Sigmoid colon (tissue), 7 donors: ENCODE measurements around the gene CRBN. TPM values are rescaled to one million over a fixed set of nuclear protein-coding genes. Genes with fewer than 3 reads are reported as not detected.

Experiments used
- DNase-seq: peaks from one replicate; pipeline ENCODE4 v3.0.0-alpha.2; 2019
- H3K27ac ChIP-seq, 4 donors: fragments of 200-600 bp; sonication (generic); one replicate each; pipeline ENCODE4 v1.5.1; 2016 to 2019; ENCODE audit warnings: mild to moderate bottlenecking in 1 of 4
- H3K27me3 ChIP-seq, 3 donors: fragments of 200-600 bp; sonication (generic); one replicate each; pipeline ENCODE4 v1.5.1; 2019; ENCODE audit warnings: mild to moderate bottlenecking in 1 of 3
- H3K36me3 ChIP-seq, 4 donors: fragments of 200-600 bp; sonication (generic); one replicate each; pipeline ENCODE4 v1.5.1; 2016 to 2019
- H3K4me1 ChIP-seq, 4 donors: fragments of 200-600 bp; sonication (generic); one replicate each; pipeline ENCODE4 v1.5.1; 2017 to 2019
- H3K4me3 ChIP-seq, 4 donors: fragments of 200-600 bp; sonication (generic); one replicate each; pipeline ENCODE4 v1.5.1; 2017 to 2019; ENCODE audit warnings: mild to moderate bottlenecking in 2 of 4, moderate library complexity in 1 of 4
- H3K9me3 ChIP-seq, 4 donors: fragments of 200-600 bp in 3 of 4; sonication (generic) in 3 of 4; one replicate each; pipeline versions ENCODE4 v1.5.1 to v1.6.1; 2013 to 2019
- EP300 ChIP-seq, 4 donors: sonication (generic); formaldehyde crosslinking; IDR thresholded peaks; one replicate each; pipeline ENCODE4 v1.6.1; 2017; ENCODE audit warnings: antibody characterized with exemption in 4 of 4
- POLR2A ChIP-seq, 2 donors: fragments of 450-650 bp; IDR thresholded peaks; one replicate each; pipeline ENCODE4 v1.6.1; 2016; ENCODE audit warnings: antibody characterized with exemption in 2 of 2, mild to moderate bottlenecking in 2 of 2, moderate library complexity in 2 of 2
- POLR2AphosphoS5 ChIP-seq, 4 donors: sonication (generic); formaldehyde crosslinking; IDR thresholded peaks; one replicate each; pipeline ENCODE4 v1.6.1; 2017; ENCODE audit warnings: antibody characterized with exemption in 4 of 4
- WGBS, 2 donors: extraction: QIAGEN DNeasy Blood & Tissue Kit; methylation state at CpG; one replicate each; pipeline ENCODE4 v1.1.7; 2013; 5-methylcytosine and 5-hydroxymethylcytosine counted together
- intact Hi-C: fragments of 100-400 bp; cut with DNase I; formaldehyde crosslinking; loops from one replicate; pipeline ENCODE4 v1.15.1; 2023
- polyA plus RNA-seq, 3 donors: library from polyadenylated mRNA; stranded (reverse); fragments of 200-250 nt; gene quantifications; one replicate each; pipeline ENCODE4 v1.2.3, GENCODE V29; 2013
- total RNA-seq, 4 donors: library from RNA; depleted of rRNA; stranded (reverse); fragments of >200 nt; gene quantifications; one replicate each; pipeline ENCODE4 v1.1.0, GENCODE V29; 2016
- TF ChIP-seq, protein P1 (sequence below), 4 experiments: fragments of 450-650 bp in 3 of 4; fragments of 200-600 bp in 1 of 4; IDR thresholded peaks; one replicate each; pipeline ENCODE4 v1.5.1; 2016 to 2019; ENCODE audit warnings: antibody characterized with exemption in 4 of 4, mild to moderate bottlenecking in 3 of 4, moderate library complexity in 2 of 4
- donor health status: healthy with polysubstance abuse.
- donor health status: Bipolar disorder and iron deficiency.
- donor health status: healthy.

The CRBN gene
- total and polyA plus RNA-seq, 7 donors: 24.6 to 271 (median 61.9) TPM

DNA sequence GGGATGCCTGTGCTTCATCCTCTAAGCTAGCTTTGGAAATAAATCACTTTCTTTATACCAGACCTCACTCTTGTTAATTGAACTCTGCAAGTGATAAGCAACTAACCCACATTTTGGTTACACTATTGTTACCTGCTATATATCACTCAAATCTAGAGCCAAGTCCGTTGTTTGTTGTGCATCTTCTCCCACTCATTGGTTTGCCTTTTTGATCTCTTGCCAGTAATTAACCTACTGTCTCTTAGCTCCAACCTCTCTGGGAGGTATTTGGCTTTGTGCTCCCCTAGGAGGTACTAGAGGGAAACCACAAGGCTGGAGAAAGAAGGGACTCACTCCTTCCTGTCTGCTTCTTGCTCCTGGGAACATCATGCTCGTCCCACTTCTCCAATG is 12.8 kb upstream of the CRBN start:
- intact Hi-C loops: no loop called here
- WGBS, 2 donors: 15 to 23% methylated on average over 2 of the region's 2 CpGs
- H3K4me1 ChIP-seq: no peaks in the 10 kb centered on the region
- DNase-seq: no peak
- H3K27ac ChIP-seq: no peak overlapping the region
- H3K27me3 ChIP-seq: no peaks in the 10 kb centered on the region
- no peak overlapping the region for H3K4me3 ChIP-seq
- no peak for TF ChIP-seq EP300 (IDR thresholded peaks at IDR 0.05)
- TF ChIP-seq POLR2AphosphoS5 (IDR thresholded peaks at IDR 0.05): no peak
- TF ChIP-seq, protein P1, sequence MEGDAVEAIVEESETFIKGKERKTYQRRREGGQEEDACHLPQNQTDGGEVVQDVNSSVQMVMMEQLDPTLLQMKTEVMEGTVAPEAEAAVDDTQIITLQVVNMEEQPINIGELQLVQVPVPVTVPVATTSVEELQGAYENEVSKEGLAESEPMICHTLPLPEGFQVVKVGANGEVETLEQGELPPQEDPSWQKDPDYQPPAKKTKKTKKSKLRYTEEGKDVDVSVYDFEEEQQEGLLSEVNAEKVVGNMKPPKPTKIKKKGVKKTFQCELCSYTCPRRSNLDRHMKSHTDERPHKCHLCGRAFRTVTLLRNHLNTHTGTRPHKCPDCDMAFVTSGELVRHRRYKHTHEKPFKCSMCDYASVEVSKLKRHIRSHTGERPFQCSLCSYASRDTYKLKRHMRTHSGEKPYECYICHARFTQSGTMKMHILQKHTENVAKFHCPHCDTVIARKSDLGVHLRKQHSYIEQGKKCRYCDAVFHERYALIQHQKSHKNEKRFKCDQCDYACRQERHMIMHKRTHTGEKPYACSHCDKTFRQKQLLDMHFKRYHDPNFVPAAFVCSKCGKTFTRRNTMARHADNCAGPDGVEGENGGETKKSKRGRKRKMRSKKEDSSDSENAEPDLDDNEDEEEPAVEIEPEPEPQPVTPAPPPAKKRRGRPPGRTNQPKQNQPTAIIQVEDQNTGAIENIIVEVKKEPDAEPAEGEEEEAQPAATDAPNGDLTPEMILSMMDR (IDR thresholded peaks at IDR 0.05): no peak
- no peaks in the 10 kb centered on the region for H3K36me3 ChIP-seq
- peaks cover 0 to 5% (median 0%) of the 10 kb centered on the region in 4 donors for H3K9me3 ChIP-seq

GRCh38 chr3:3191675-3192285 is 12.3 kb upstream of the CRBN start:
- intact Hi-C loops: no loop called here
- no peak overlapping the region for H3K4me3 ChIP-seq
- peaks cover 0 to 8% (median under 1%) of the 10 kb centered on the region in 4 donors for H3K9me3 ChIP-seq
- WGBS, 2 donors: 10 to 17% methylated on average over 4 of the region's 4 CpGs
- TF ChIP-seq, protein P1 (IDR thresholded peaks at IDR 0.05): no peak
- TF ChIP-seq POLR2A (IDR thresholded peaks at IDR 0.05): no peak
- no peaks in the 10 kb centered on the region for H3K27me3 ChIP-seq
- no peaks in the 10 kb centered on the region for H3K4me1 ChIP-seq
- no peak overlapping the region for H3K27ac ChIP-seq
- H3K36me3 ChIP-seq: no peaks in the 10 kb centered on the region
- no peak for DNase-seq

DNA sequence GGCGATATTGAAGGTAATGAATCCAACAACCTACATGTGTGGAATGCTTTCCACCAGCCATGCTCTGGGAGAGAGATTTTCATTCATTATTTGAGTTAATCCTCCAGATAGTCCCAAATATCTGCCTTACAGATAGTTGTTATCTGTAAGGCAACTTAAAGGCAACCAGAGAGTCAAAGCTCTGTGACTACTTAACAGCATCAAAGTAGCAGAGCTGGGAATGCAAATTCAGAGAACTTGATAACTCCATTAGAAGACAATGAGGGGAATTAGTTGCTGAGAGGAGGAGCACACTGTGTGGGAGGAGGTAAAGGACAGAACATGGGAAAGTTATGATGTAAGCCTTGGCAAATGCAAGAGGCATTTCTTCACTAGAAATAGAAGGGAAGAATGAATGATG is 10.5 kb upstream of the CRBN start:
- Histone ChIP-seq H3K27me3 (no peaks in the 10 kb centered on the region), H3K9me3 (peaks cover 0 to 11% (median 2%) of the 10 kb centered on the region in 4 donors), H3K27ac (no peak overlapping the region), H3K4me1 (no peaks in the 10 kb centered on the region), H3K4me3 (no peak overlapping the region), H3K36me3 (no peaks in the 10 kb centered on the region)
- no peak for DNase-seq
- intact Hi-C loops: no loop called here
- TF ChIP-seq EP300 (IDR thresholded peaks at IDR 0.05) (no peak), POLR2A (IDR thresholded peaks at IDR 0.05) (no peak), POLR2AphosphoS5 (IDR thresholded peaks at IDR 0.05) (no peak)
- TF ChIP-seq, protein P1 (IDR thresholded peaks at IDR 0.05): no peak
- WGBS, 2 donors: 64 to 87% methylated on average over 1 of the region's 1 CpG

DNA sequence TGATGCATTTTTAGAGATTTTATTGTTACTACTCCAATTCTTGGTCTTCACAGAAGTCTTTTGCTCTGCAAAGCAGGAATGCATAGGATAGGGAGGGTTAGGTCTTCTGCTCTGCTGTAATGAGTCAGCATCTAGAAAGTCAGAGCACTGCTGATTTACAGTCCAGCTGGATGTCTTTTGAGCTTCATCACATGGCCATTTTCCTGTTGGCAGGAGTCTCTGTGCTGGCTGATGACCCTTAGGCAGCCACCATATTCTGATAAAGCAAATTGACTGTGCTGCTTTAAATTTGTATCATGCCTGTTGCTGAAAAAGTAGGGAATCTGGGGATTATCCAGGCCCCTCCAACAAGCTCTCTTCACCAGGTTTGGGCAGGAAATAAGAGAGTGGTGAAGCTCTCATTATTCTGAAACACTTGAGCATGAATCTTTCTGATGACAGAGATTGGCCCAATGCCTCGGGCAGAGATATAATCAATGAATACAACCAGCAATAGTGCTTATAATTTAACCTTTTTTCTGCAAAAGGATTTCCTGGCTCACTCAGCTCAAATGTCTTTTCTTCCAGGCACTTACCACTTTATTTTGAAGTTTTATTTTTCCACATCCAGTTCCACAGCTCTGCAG is 9.7 kb upstream of the CRBN start:
- H3K4me3 ChIP-seq: no peak overlapping the region
- TF ChIP-seq POLR2AphosphoS5 (IDR thresholded peaks at IDR 0.05): no peak
- no peak for TF ChIP-seq EP300 (IDR thresholded peaks at IDR 0.05)
- intact Hi-C loops: no loop called here
- no peaks in the 10 kb centered on the region for H3K4me1 ChIP-seq
- H3K36me3 ChIP-seq: no peaks in the 10 kb centered on the region
- no peaks in the 10 kb centered on the region for H3K27me3 ChIP-seq
- no peak overlapping the region for H3K27ac ChIP-seq
- DNase-seq: no peak
- 44 to 75% methylated on average over 1 of the region's 1 CpG for WGBS, 2 donors
- peaks cover 0 to 11% (median 2%) of the 10 kb centered on the region in 4 donors for H3K9me3 ChIP-seq

GRCh38 chr3:3184876-3185275 is 5.4 kb upstream of the CRBN start:
- H3K9me3 ChIP-seq: peaks cover 0 to 11% (median 2%) of the 10 kb centered on the region in 4 donors
- intact Hi-C loops: no loop called here
- no peak overlapping the region for H3K4me3 ChIP-seq
- whole genome bisulfite sequencing, 2 donors: 53 to 69% methylated on average over 2 of the region's 2 CpGs
- peaks cover 0 to 2% (median 0%) of the 10 kb centered on the region in 4 donors for H3K4me1 ChIP-seq
- H3K27me3 ChIP-seq: no peaks in the 10 kb centered on the region
- H3K27ac ChIP-seq: no peak overlapping the region
- H3K36me3 ChIP-seq: no peaks in the 10 kb centered on the region
- DNase-seq: no peak
- TF ChIP-seq, protein P1 (IDR thresholded peaks at IDR 0.05): no peak
- no peak for TF ChIP-seq POLR2AphosphoS5 (IDR thresholded peaks at IDR 0.05)
- no peak for TF ChIP-seq EP300 (IDR thresholded peaks at IDR 0.05)
- TF ChIP-seq POLR2A (IDR thresholded peaks at IDR 0.05): no peak
